ENCODE results near the gene CCND1.

Gene CCND1

GRCh38 chr11:69702239-69702691 is 61.3 kb downstream of the CCND1 start:
- DNase-seq (ENCODE audit: extremely low spot score, insufficient read length, low read depth) (no peak), FAIRE-seq (no peak)

DNA sequence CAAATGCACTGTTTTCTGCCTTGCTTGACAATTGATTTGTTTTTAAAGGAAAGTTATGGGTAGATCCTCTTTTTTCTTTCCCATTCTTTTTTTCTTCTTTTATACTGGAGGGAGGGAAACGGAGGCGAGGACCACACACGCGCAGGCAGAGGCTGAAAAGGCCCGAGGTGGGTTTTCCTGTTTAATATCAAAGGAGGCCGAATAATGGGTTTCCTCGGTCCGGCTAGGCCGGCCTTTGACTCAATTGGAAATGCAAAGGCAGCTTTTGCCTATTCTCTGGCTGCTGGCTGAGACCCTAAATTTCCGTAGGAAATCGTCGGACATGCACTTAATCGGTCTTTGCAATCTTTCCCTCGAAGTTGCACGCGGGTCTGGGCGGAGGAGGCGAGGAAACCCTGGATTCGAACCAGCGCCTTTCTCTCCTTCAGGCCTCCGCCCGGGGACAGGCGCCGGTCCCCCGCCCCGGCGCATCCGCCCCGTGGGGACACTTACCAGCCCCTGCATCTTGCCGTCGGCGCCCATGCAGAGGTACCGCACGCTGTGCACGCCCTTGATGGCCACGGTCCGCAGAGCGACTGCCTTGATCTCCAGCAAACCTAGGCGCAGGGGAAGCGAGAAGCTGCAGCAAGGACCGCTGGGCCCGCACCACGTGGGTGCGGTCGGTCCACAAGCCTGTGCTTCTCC is 62.0 kb downstream of the CCND1 start:
- no peak for DNase-seq (ENCODE audit: extremely low spot score, insufficient read length, low read depth)
- FAIRE-seq = no peak

GRCh38 chr11:69703453-69703767 is 62.5 kb downstream of the CCND1 start:
- no peak for DNase-seq (ENCODE audit: extremely low spot score, insufficient read length, low read depth)
- FAIRE-seq = no peak
